K562 (cell line): Measurements from ENCODE around the gene SFTPB.

Experiments
- MAFK ChIP-seq: IDR thresholded peaks from 2 replicates; pipeline ENCODE4 v1.6.1; 2011; ENCODE audit warnings: low read length, improper control_type of control experiment
- MAZ ChIP-seq, 2 experiments: fragments of 450-650 bp in 1 of 2; sonication (generic) in 1 of 2; formaldehyde crosslinking; IDR thresholded peaks in 1 of 2; conservative IDR thresholded peaks in 1 of 2; 2 replicates each; pipeline versions ENCODE4 v1.4.0 to v1.5.0; 2020; ENCODE audit warnings: mild to moderate bottlenecking in 1 of 2, missing genetic modification reagents in 1 of 2
- PRPF4 ChIP-seq: fragments of 200-400 bp; formaldehyde crosslinking; IDR thresholded peaks from one replicate; pipeline ENCODE4 v1.6.1; 2017; ENCODE audit warnings: low read length, low read depth, mild to moderate bottlenecking; ENCODE audit not compliant: insufficient read depth, poor library complexity, severe bottlenecking
- ZNF23 ChIP-seq: fragments of 250-450 bp; sonication (Bioruptor Pico); IDR thresholded peaks from 2 replicates; pipeline ENCODE4 v1.4.0; 2020; ENCODE audit warnings: mild to moderate bottlenecking
- ZNF785 ChIP-seq: fragments of 250-450 bp; sonication (Bioruptor Pico); IDR thresholded peaks from 2 replicates; pipeline ENCODE4 v1.4.0; 2020; ENCODE audit warnings: mild to moderate bottlenecking

DNA sequence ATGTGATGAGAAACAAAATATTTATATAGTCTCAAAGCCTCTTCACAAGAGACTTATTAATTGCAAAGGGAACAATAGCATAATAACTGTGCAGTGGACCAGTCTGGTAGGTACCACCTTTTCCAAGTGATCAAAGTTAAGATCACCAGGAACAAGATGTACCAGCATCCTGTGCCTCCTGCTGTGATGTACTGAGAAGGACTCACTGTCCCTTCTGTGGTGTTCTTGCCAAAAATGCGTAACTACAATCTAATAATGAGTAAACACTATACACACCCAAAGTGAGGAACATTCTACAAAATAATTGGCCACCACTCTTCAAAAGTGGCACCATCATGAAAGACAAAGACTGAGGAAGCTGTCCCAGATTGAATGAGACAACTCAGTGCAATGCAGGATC is 40.6 kb upstream of the SFTPB start:
- no peak for TF ChIP-seq PRPF4
- no peak for TF ChIP-seq MAZ (CRISPR knock-in tag; conservative IDR thresholded peaks at IDR 0.05 in 1 of 2, IDR thresholded peaks at IDR 0.05 in 1 of 2)
- TF ChIP-seq ZNF785 (CRISPR knock-in tag), result no peak
- no peak for TF ChIP-seq ZNF23 (CRISPR knock-in tag)
- TF ChIP-seq MAFK, result no peak
